NAMALWA (cell line): Measurements from ENCODE around the gene SLC25A42.

Experiments used
- DNase-seq: peaks from one replicate; pipeline ENCODE4 v3.0.0-alpha.2; 2015; ENCODE audit warnings: low spot score

The SLC25A42 gene

GRCh38 chr19:19051478-19052213 is 12.1 kb upstream of the SLC25A42 start:
- no peak for DNase-seq

GRCh38 chr19:19052921-19053320 is 10.9 kb upstream of the SLC25A42 start:
- no peak for DNase-seq

GRCh38 chr19:19053508-19054314 is 10.1 kb upstream of the SLC25A42 start:
- peak; percentile 56 for DNase-seq

GRCh38 chr19:19054315-19054938 is 9.4 kb upstream of the SLC25A42 start:
- no peak for DNase-seq

GRCh38 chr19:19054939-19055440 is 8.8 kb upstream of the SLC25A42 start:
- no peak for DNase-seq

GRCh38 chr19:19055701-19056100 is 8.1 kb upstream of the SLC25A42 start:
- DNase-seq: no peak

GRCh38 chr19:19056636-19057275 is 7.0 kb upstream of the SLC25A42 start:
- no peak for DNase-seq

- no peak for DNase-seq
These were observed 6.5 kb upstream of the SLC25A42 start for GRCh38 chr19:19057317-19057716.

- DNase-seq: no peak
These were observed 6.1 kb upstream of the SLC25A42 start for GRCh38 chr19:19057720-19058119.

- no peak for DNase-seq
These were observed 4.6 kb upstream of the SLC25A42 start for GRCh38 chr19:19059018-19059836.

GRCh38 chr19:19059837-19060611 is 3.8 kb upstream of the SLC25A42 start:
- no peak for DNase-seq

GRCh38 chr19:19061506-19061905 is 2.3 kb upstream of the SLC25A42 start:
- DNase-seq: no peak

- peak; percentile 54 for DNase-seq
These were observed 1.2 kb upstream of the SLC25A42 start for GRCh38 chr19:19062454-19063182.

GRCh38 chr19:19064098-19064722 is 416 bp downstream of the SLC25A42 start:
- peak; percentile 80 for DNase-seq

- peak; percentile 58 for DNase-seq
These were observed 1.3 kb downstream of the SLC25A42 start for GRCh38 chr19:19064811-19065745.

GRCh38 chr19:19067276-19068072 is 3.7 kb downstream of the SLC25A42 start:
- DNase-seq: no peak
